Common myeloid progenitor, CD34-positive (primary cell): ENCODE data around the gene OSBPL9.
"Not testable (repeated sequence)": the region's sequence is repeated elsewhere in the genome, so short reads cannot be mapped to it uniquely, and the experiment has no call there.

Source experiments
- CTCF ChIA-PET: fragments of 350-600 bp; sonication (Branson Sonifier 250); formaldehyde crosslinking; loops from one replicate; lab custom pipeline; 2021; ENCODE audit warnings: antibody characterized with exemption; lab: Charles Lee
- POLR2A ChIA-PET: fragments of 350-600 bp; sonication (Branson Sonifier 250); formaldehyde crosslinking; loops from one replicate; lab custom pipeline; 2021; ENCODE audit warnings: antibody characterized with exemption; lab: Charles Lee
- DNase-seq, 3 donors: peaks; one replicate each; pipeline versions ENCODE4 v3.0.0 to v3.0.0-alpha.2; 2013
- H3K27ac ChIP-seq, 2 experiments: 1 replicate in 1 of 2; 2 replicates in 1 of 2; pipeline ENCODE4 v1.7.0; 2013; ENCODE audit warnings: inconsistent platforms in 2 of 2, low read length in 2 of 2, mild to moderate bottlenecking in 2 of 2, low read depth in 1 of 2, moderate library complexity in 1 of 2; ENCODE audit not compliant: severe bottlenecking in 2 of 2, insufficient read depth in 1 of 2, poor library complexity in 1 of 2
- H3K27me3 ChIP-seq, 5 experiments: replicated peaks in 2 of 5; 1 replicate in 3 of 5; 2 replicates in 2 of 5; pipeline versions ENCODE4 v1.6.1 to v1.7.0; 2013; ENCODE audit warnings: low read length in 4 of 5, mild to moderate bottlenecking in 2 of 5, moderate library complexity in 2 of 5, inconsistent platforms in 1 of 5; ENCODE audit not compliant: insufficient read depth in 5 of 5, control insufficient read depth in 4 of 5
- H3K36me3 ChIP-seq, 4 experiments: 1 replicate in 2 of 4; 2 replicates in 2 of 4; pipeline versions ENCODE4 v1.6.1 to v1.7.0; 2013; ENCODE audit warnings: low read length in 3 of 4, control low read depth in 1 of 4, mild to moderate bottlenecking in 1 of 4; ENCODE audit not compliant: control insufficient read depth in 4 of 4, insufficient read depth in 4 of 4
- H3K4me1 ChIP-seq, 4 experiments: 1 replicate in 3 of 4; 2 replicates in 1 of 4; pipeline versions ENCODE4 v1.6.1 to v1.7.1; 2013; ENCODE audit warnings: low read length in 3 of 4, mild to moderate bottlenecking in 3 of 4, control low read depth in 1 of 4, inconsistent platforms in 1 of 4, moderate library complexity in 1 of 4; ENCODE audit not compliant: control insufficient read depth in 4 of 4, insufficient read depth in 4 of 4; ENCODE audit errors: control extremely low read depth in 1 of 4
- H3K4me3 ChIP-seq, 7 experiments: 1 replicate in 4 of 7; 2 replicates in 3 of 7; pipeline versions ENCODE4 v1.5.1 to v1.7.0; 2013; ENCODE audit warnings: mild to moderate bottlenecking in 7 of 7, low read length in 6 of 7, moderate library complexity in 6 of 7, inconsistent platforms in 2 of 7, low read depth in 2 of 7, control low read depth in 1 of 7; ENCODE audit not compliant: insufficient read depth in 4 of 7, control insufficient read depth in 1 of 7; ENCODE audit errors: extremely low read depth in 1 of 7
- H3K9me3 ChIP-seq, 5 experiments: 1 replicate in 4 of 5; 2 replicates in 1 of 5; pipeline versions ENCODE4 v1.6.1 to v1.7.1; 2013; ENCODE audit warnings: low read length in 4 of 5, mild to moderate bottlenecking in 2 of 5, inconsistent platforms in 1 of 5, low read depth in 1 of 5, moderate library complexity in 1 of 5; ENCODE audit not compliant: control insufficient read depth in 4 of 5, insufficient read depth in 2 of 5; ENCODE audit errors: control extremely low read depth in 1 of 5
- WGBS: methylation state at CpG from one replicate; pipeline ENCODE4 v1.1.5; 2013; ENCODE audit not compliant: insufficient coverage; 5-methylcytosine and 5-hydroxymethylcytosine counted together

Gene OSBPL9

GRCh38 chr1:51794868-51795267 is 178.0 kb downstream of the OSBPL9 start:
- ChIA-PET CTCF (interaction anchor here (0.6 to 1.4 kb wide), 2 partner anchors 168 to 192 kb away, joined by 4 to 6 read pairs; no protein-coding TSS in a partner anchor), POLR2A (interaction anchor here (0.7 kb wide), 1 partner anchor 697 kb away, joined by 3 read pairs; no protein-coding TSS in a partner anchor)
- H3K27ac ChIP-seq: no peak overlapping the region
- no peaks in the 10 kb centered on the region for H3K9me3 ChIP-seq
- H3K4me1 ChIP-seq: peaks cover 0 to 14% (median 4%) of the 10 kb centered on the region in 4 experiments
- H3K4me3 ChIP-seq: no peak overlapping the region
- DNase-seq: no peak
- H3K36me3 ChIP-seq: peaks cover 22 to 81% (median 58%) of the 10 kb centered on the region in 4 experiments
- no peaks in the 10 kb centered on the region for H3K27me3 ChIP-seq

- H3K36me3 ChIP-seq: peaks cover 20 to 79% (median 53%) of the 10 kb centered on the region in 4 experiments
- ChIA-PET POLR2A (no interaction called here), CTCF (interaction anchor here (1.1 to 1.7 kb wide), 2 partner anchors 8 to 200 kb away, joined by 3 to 4 read pairs; no protein-coding TSS in a partner anchor)
- H3K4me1 ChIP-seq: no peaks in the 10 kb centered on the region
- WGBS: 80% methylated on average over 1 of the region's 2 CpGs
- no peak overlapping the region for H3K27ac ChIP-seq
- H3K27me3 ChIP-seq: no peaks in the 10 kb centered on the region
- no peaks in the 10 kb centered on the region for H3K9me3 ChIP-seq
- no peak for DNase-seq
- no peak overlapping the region for H3K4me3 ChIP-seq
These were observed 182.5 kb downstream of the OSBPL9 start for GRCh38 chr1:51799372-51799771.

- no peaks in the 10 kb centered on the region for H3K27me3 ChIP-seq
- ChIA-PET POLR2A (no interaction called here), CTCF (no interaction called here)
- WGBS: no CpG with 5 or more reads among the region's 1 CpG
- peaks cover 14 to 65% (median 38%) of the 10 kb centered on the region in 4 experiments for H3K36me3 ChIP-seq
- no peak overlapping the region for H3K27ac ChIP-seq
- peaks cover 0 to 3% (median 0%) of the 10 kb centered on the region in 4 experiments for H3K4me1 ChIP-seq
- DNase-seq: no peak
- H3K4me3 ChIP-seq: no peak overlapping the region
- H3K9me3 ChIP-seq: no peaks in the 10 kb centered on the region
These were observed 197.6 kb downstream of the OSBPL9 start for GRCh38 chr1:51814513-51814912.

- no peak overlapping the region for H3K27ac ChIP-seq
- no peaks in the 10 kb centered on the region for H3K27me3 ChIP-seq
- no peak overlapping the region for H3K4me3 ChIP-seq
- peaks cover 15 to 77% (median 36%) of the 10 kb centered on the region in 4 experiments for H3K36me3 ChIP-seq
- no peaks in the 10 kb centered on the region for H3K9me3 ChIP-seq
- POLR2A ChIA-PET: no interaction called here
- DNase-seq: no peak
- 100% methylated on average over 1 of the region's 3 CpGs for WGBS
- peaks cover 0 to 3% (median 0%) of the 10 kb centered on the region in 4 experiments for H3K4me1 ChIP-seq
- CTCF ChIA-PET: no interaction called here
These were observed 201.6 kb downstream of the OSBPL9 start for GRCh38 chr1:51818487-51818886.

GRCh38 chr1:51819021-51819420 is 202.1 kb downstream of the OSBPL9 start:
- H3K4me1 ChIP-seq, H3K27me3 ChIP-seq, POLR2A ChIA-PET, DNase-seq, H3K9me3 ChIP-seq, H3K27ac ChIP-seq, CTCF ChIA-PET, H3K4me3 ChIP-seq: not testable (repeated sequence)
- WGBS: 100% methylated on average over 2 of the region's 9 CpGs
- peaks cover 16 to 78% (median 35%) of the 10 kb centered on the region in 4 experiments for H3K36me3 ChIP-seq

- Histone ChIP-seq H3K36me3 (peaks cover 16 to 76% (median 32%) of the 10 kb centered on the region in 4 experiments), H3K9me3 (no peaks in the 10 kb centered on the region), H3K27ac (no peak overlapping the region), H3K4me3 (no peak overlapping the region), H3K4me1 (no peaks in the 10 kb centered on the region), H3K27me3 (no peaks in the 10 kb centered on the region)
- ChIA-PET POLR2A (no interaction called here), CTCF (no interaction called here)
- DNase-seq: no peak
- no CpG with 5 or more reads among the region's 1 CpG for WGBS
These were observed 202.9 kb downstream of the OSBPL9 start for GRCh38 chr1:51819810-51820209.

- H3K36me3 ChIP-seq: peaks cover 9 to 64% (median 36%) of the 10 kb centered on the region in 4 experiments
- H3K27ac ChIP-seq: no peak overlapping the region
- no peaks in the 10 kb centered on the region for H3K27me3 ChIP-seq
- DNase-seq: no peak
- no CpG with 5 or more reads among the region's 2 CpGs for WGBS
- H3K4me1 ChIP-seq: no peaks in the 10 kb centered on the region
- H3K4me3 ChIP-seq: no peak overlapping the region
- CTCF ChIA-PET: interaction anchor here (1.3 kb wide), 1 partner anchor 51 kb away, joined by 3 read pairs; no protein-coding TSS in a partner anchor
- POLR2A ChIA-PET: no interaction called here
- H3K9me3 ChIP-seq: peaks cover 0 to 13% (median 3%) of the 10 kb centered on the region in 5 experiments
These were observed 212.2 kb downstream of the OSBPL9 start for GRCh38 chr1:51829058-51829457.
